Astrocyte of the cerebellum (primary cell): ENCODE measurements around the gene UBXN11.

Experiments used
- DNase-seq: peaks from one replicate; pipeline ENCODE4 v3.0.0-alpha.2; 2011; ENCODE audit warnings: low read depth
- H3K4me3 ChIP-seq: 2 replicates; pipeline ENCODE4 v1.5.1; 2011; ENCODE audit warnings: mild to moderate bottlenecking, low read depth, low read length, moderate library complexity
- CTCF ChIP-seq: IDR thresholded peaks from 2 replicates; pipeline ENCODE4 v1.5.1; 2012; ENCODE audit warnings: low read length, low read depth, moderate library complexity, mild to moderate bottlenecking; ENCODE audit errors: missing control alignments
- in situ Hi-C: cut with HindIII; loops from 2 replicates; pipeline ENCODE4 v1.10.0; 2017; ENCODE audit warnings: low sequenced_read_pairs

The UBXN11 gene

DNA sequence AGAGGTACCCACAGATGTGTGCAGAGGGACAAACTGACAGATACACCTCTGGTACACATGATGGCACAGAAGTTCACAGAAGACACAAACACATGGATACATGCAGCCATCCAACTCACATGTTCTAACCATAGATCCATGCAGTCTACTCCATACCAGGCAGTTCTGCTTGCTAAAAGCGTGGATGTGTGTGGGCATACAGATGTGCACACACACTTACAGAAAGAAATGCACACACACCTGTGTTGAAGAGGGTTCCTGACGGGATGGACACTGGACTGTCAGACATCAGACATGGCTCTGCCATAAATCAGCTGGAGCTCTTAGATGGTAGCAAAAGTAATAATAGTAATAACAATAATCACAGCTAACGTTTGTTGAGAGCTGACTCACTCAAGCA is 18.1 kb upstream of the UBXN11 start:
- DNase-seq = no peak
- in situ Hi-C loops = no loop called here
- no peak overlapping the region for H3K4me3 ChIP-seq
- no peak for TF ChIP-seq CTCF

DNA sequence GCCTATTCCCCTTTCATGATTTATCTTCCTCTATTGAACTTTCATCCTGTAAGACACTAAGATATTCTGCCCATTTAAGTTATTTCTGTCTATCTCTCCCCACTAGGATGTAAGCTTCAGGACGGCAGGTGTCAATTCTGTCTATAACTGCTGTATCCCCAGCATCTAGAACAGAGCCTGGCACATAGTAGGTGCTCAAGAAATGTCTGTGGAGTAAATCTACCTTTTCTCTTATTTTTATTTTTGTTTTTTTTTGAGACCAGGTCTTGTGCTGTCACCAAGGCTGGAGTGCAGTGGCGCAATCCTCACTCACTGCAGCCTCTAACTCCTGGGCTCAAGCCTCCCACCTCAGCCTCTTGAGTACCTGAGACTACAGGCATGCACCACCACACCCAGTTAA is 16.9 kb upstream of the UBXN11 start:
- in situ Hi-C loops = no loop called here
- no peak overlapping the region for H3K4me3 ChIP-seq
- no peak for DNase-seq
- no peak for TF ChIP-seq CTCF

DNA sequence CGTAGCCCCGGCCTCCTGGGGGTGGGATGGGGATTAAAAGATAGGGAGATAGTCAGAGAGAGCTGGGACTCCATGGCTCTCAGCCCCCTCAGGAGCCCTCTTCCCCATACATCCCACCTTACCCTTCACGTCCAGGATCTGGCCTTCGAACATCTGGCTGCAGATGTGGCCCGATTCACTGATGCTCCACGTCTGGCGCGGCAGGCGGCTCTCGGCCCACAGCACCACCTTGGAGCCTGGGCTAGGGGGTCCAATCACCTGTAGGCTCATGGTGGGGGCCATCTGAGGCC is 15.6 kb upstream of the UBXN11 start:
- no peak for DNase-seq
- H3K4me3 ChIP-seq = no peak overlapping the region

GRCh38 chr1:26321315-26322041 is 15.0 kb upstream of the UBXN11 start:
- H3K4me3 ChIP-seq = no peak overlapping the region
- TF ChIP-seq CTCF = peak; percentile 88

More for the DNA sequence above, 15.6 kb upstream of the UBXN11 start:
- in situ Hi-C loops = no loop called here
- TF ChIP-seq CTCF = no peak

DNA sequence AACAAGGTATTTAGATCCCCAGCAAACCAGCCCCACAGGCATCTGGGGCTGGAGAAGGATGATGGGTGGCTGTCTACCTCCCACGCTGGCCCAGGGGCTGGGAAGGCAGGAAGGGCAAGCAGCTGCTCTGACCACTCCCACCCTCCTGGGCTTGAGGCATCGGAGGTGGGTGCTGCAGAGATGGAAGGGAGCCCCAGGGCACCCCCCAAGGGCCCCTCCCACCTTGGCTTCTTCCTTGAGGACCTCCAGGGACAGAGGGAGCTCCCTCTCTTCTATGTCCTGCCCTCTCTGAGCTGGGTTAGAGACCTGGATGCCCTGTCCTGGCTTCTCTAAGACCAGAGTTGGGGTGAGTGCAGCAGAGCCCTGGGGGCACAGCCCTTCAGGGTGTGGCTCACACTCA is 14.5 kb upstream of the UBXN11 start:
- DNase-seq = no peak
- H3K4me3 ChIP-seq = no peak overlapping the region
- in situ Hi-C loops = no loop called here
- no peak for TF ChIP-seq CTCF

More at GRCh38 chr1:26321315-26322041, 15.0 kb upstream of the UBXN11 start:
- in situ Hi-C loops = no loop called here
- peak; percentile 66 for DNase-seq

DNA sequence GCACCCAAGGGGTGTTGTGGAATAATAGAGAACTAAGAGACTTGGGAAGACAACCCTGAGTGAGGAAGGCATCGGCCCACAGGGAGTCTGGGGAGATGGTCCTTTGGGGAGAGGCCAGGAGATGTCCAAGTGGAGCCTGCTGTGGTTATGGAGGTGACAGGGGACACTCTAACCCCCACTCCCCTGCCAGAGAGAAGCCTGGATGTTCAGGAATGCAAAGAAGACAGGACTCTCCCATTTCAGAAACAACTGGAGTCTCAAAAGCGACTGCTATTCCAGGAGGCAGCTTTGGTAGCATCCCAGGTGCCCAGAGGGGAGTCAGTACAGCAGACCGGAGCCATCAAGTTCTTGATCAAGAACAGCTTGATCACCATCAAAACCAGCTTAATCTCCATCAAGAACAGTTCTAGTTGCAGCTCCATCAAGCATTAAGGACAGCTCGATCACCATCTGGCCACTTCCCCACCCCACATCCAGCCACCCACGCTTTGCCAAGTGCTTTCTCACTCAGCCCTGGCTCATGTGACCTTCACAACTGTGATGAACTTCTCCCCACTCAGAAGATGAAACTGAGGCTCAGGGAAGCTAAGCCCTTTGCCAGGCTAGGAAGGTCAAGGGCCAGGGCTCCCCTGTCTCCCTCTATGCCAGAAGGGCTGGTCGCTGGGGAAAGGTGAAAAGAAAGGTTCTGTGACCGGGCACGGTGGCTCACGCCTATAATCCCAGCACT is 12.1 kb upstream of the UBXN11 start:
- no peak for TF ChIP-seq CTCF
- H3K4me3 ChIP-seq = no peak overlapping the region
- in situ Hi-C loops = no loop called here
- DNase-seq = no peak
